Epidermal melanocyte (primary cell): ENCODE measurements around the gene FMN2.
"Not testable (repeated sequence)": the region's sequence is repeated elsewhere in the genome, so short reads cannot be mapped to it uniquely, and the experiment has no call there.

Experiments used
- DNase-seq: peaks from one replicate; pipeline ENCODE4 v3.0.0; 2011; ENCODE audit warnings: low spot score; ENCODE audit not compliant: insufficient read length

FMN2 gene

GRCh38 chr1:240138867-240139266 lies 47.2 kb downstream of the FMN2 start:
- DNase-seq: no peak

GRCh38 chr1:240139511-240139910 lies 47.8 kb downstream of the FMN2 start:
- DNase-seq: no peak

GRCh38 chr1:240145120-240145519 lies 53.4 kb downstream of the FMN2 start:
- no peak for DNase-seq

- DNase-seq: no peak
Measured at GRCh38 chr1:240148333-240148732, 56.6 kb downstream of the FMN2 start.

- DNase-seq: peak; percentile 31
Measured at GRCh38 chr1:240149484-240150094, 57.9 kb downstream of the FMN2 start.

GRCh38 chr1:240151136-240151735 lies 59.6 kb downstream of the FMN2 start:
- no peak for DNase-seq

GRCh38 chr1:240152611-240153297 lies 61.1 kb downstream of the FMN2 start:
- no peak for DNase-seq

GRCh38 chr1:240155605-240156004 lies 63.9 kb downstream of the FMN2 start:
- DNase-seq: no peak

GRCh38 chr1:240164742-240165141 lies 73.1 kb downstream of the FMN2 start:
- no peak for DNase-seq

GRCh38 chr1:240169188-240169587 lies 77.5 kb downstream of the FMN2 start:
- no peak for DNase-seq

- DNase-seq: no peak
Measured at GRCh38 chr1:240170266-240170665, 78.6 kb downstream of the FMN2 start.

- DNase-seq: no peak
Measured at GRCh38 chr1:240170806-240171205, 79.1 kb downstream of the FMN2 start.

GRCh38 chr1:240171907-240172306 lies 80.2 kb downstream of the FMN2 start:
- no peak for DNase-seq

- DNase-seq: no peak
Measured at GRCh38 chr1:240173836-240174235, 82.2 kb downstream of the FMN2 start.

- no peak for DNase-seq
Measured at GRCh38 chr1:240174734-240175133, 83.1 kb downstream of the FMN2 start.

GRCh38 chr1:240178366-240178765 lies 86.7 kb downstream of the FMN2 start:
- DNase-seq: no peak

GRCh38 chr1:240184682-240185081 lies 93.0 kb downstream of the FMN2 start:
- not testable (repeated sequence) for DNase-seq

GRCh38 chr1:240188139-240188538 lies 96.5 kb downstream of the FMN2 start:
- DNase-seq: no peak

GRCh38 chr1:240189386-240189989 lies 97.8 kb downstream of the FMN2 start:
- peak; percentile 19 for DNase-seq

- DNase-seq: peak; percentile 57
Measured at GRCh38 chr1:240190881-240191401, 99.3 kb downstream of the FMN2 start.

- no peak for DNase-seq
Measured at GRCh38 chr1:240192851-240193250, 101.2 kb downstream of the FMN2 start.

- no peak for DNase-seq
Measured at GRCh38 chr1:240193679-240194078, 102.0 kb downstream of the FMN2 start.
